GM20000 (cell line): Measurements from ENCODE around the gene CCDC167.

Experiments used
- DNase-seq: peaks from one replicate; pipeline ENCODE4 v3.0.0; 2012; ENCODE audit warnings: low spot score
- CTCF ChIP-seq: IDR thresholded peaks from 2 replicates; pipeline ENCODE4 v1.5.1; 2012; ENCODE audit warnings: mild to moderate bottlenecking, control low read depth; ENCODE audit errors: extremely low read depth, missing control alignments

CCDC167 gene

GRCh38 chr6:37530297-37530696 is 30.6 kb upstream of the CCDC167 start:
- DNase-seq, result no peak
- no peak for TF ChIP-seq CTCF

DNA sequence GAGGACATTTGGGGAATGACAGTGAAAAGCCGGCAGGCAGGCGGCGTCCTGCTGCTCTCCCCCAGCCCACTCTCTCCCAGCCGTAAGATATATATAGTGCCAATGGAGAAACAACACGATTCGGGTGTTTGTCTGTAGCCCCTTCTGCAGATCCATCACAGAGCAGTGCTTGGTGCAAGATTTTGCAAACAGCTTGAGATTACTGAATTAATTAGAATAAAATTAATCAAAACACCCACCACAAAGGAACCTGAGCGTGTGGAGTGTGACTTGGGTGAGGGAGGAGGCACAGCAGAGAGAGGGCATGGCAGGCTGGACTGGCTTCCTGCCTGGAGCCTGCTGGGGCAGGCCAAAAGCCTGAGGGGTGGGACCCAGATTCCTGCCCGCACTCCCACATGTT is 28.8 kb upstream of the CCDC167 start:
- no peak for TF ChIP-seq CTCF

DNA sequence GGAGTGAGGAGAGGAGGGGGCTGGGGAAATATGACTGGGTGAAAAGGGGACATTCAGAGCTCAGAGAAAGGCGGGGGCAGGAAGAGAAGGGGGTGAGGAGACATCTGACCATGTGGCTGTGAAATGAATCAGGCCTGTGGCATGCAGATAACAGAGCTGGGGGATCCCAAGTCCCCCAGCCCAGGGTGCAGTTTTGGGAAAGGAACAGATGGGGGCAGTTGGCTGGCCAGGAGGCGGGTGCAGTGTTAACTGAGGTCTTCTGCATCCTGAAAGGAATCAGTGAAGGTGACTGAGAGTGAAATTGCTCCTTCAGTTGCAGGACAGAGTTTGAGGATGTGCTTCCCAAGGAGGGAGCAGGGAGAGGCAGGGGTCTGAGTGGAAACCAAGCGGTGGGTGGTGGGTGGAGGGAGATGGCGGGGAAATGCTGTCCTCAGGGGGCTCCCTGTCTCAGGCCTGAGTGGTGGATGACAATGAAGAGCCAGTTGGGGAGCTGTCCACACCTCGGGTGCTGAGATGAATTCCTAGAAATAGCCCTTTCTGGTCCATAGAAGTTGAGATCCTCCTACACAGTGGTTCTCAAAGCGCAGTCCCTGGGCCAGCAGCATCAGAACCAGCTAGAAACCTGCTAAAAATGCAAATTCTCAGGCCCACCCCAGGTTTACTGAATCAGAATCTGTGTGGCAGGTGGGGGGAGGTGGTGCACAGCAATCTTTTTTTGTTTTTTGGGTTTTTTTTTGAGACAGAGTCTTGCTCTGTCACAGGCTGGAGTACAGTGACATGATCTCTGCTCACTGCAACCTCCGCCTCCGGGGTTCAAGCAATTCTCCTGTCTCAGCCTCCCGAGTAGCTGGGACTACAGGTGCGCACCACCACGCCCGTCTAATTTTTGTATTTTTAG is 26.0 kb upstream of the CCDC167 start:
- no peak for DNase-seq
- no peak for TF ChIP-seq CTCF

More for the DNA sequence above, 28.8 kb upstream of the CCDC167 start:
- no peak for DNase-seq

DNA sequence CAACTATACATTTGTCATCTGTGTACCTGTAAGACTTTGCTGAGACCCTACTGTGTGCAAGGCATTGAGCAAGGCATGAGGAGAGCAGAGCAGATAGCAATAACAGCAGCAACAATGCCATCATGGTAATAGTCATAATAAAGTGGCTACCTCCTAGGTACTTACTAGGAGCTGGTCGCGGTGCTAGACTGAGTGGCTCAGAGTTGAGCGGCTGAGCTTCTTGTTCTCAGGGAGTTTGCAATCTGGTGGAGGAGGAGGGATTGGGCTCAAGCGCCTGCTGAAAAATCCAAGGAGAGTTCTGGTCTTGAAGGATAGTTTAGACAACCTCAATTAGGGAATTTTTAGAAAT is 25.3 kb upstream of the CCDC167 start:
- TF ChIP-seq CTCF, result no peak
- no peak for DNase-seq

DNA sequence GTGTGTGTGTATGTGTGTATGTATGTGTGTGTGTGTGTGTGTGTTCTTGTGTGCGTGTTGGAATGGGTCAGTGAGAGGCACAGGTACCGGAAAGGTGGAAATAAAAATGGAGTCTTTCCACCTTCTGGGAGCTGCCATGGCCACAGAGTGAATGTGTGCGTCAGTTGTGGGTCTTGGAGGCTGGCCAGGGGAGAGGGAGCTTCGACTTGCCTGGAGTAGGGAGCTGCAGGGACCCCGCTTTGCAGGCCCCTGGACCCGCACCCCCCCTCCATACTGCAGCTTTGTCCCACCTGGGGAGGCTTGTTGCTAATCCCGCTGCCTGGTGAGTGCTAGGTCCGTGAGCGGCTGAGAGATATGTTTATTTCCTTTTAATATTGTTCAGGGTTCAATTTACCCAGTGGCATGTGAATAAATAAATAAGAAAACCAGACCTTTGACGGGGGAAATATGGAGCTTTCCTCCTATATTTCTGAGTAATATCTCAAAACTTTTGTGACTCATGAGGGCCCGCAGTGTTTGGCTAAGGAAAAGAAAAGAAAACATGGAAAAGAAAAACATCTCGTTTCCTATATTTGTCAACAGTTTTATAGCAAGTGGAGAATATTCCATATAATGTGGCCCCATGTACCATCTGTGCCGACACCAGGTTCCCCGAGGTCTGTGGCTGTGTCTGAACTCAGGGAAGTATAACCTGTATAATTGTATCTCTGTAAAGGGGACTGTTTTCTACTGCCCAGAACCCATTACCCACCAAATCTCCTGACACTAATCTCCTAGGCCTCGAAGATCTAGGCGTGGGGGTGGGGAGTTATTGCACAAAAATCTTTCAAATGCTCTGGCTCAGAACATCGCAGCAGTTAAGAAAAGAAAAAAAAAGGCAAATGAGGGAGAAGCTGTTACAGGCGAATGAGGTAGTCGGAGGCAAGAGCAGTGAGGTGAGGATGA is 24.6 kb upstream of the CCDC167 start:
- DNase-seq, result no peak
- no peak for TF ChIP-seq CTCF

DNA sequence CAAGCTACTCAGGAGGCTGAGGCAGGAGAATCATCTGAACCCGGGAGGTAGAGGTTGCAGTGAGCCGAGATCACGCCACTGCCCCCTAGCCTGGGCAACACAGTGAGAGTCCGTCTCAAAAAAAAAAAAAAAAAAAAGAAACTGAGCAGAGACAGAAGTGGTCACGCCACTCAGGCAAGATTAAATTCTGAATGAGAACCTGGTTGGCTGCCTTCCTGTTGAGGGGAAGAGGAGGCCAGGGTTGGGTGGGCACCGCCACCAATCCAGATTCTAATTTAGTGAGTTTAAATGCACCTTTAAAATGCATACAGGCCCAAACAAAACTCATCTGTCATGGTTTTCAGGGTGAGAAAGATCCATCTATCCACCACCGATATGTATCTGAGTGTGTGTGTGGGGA is 23.7 kb upstream of the CCDC167 start:
- no peak for TF ChIP-seq CTCF
- DNase-seq, result no peak

GRCh38 chr6:37522836-37523235 is 23.1 kb upstream of the CCDC167 start:
- DNase-seq, result no peak
- TF ChIP-seq CTCF, result no peak
